Smooth muscle cell (in vitro differentiated cells): Measurements from ENCODE around the gene DDX25. TPM values are rescaled to one million over a fixed set of nuclear protein-coding genes. Genes with fewer than 3 reads are reported as not detected.

ENCODE experiments used
- DNase-seq: peaks from one replicate; lab custom pipeline; 2025; ENCODE audit not compliant: unreplicated experiment; lab: John Stamatoyannopoulos, UW
- H2AFZ ChIP-seq: fragments of 200-600 bp; sonication (generic); 2 replicates; pipeline ENCODE4 v1.6.0; 2016; ENCODE audit warnings: antibody characterized with exemption, low read depth, mild to moderate bottlenecking
- H3F3A ChIP-seq: fragments of 200-600 bp; sonication (generic); 2 replicates; pipeline ENCODE4 v1.6.0; 2017; ENCODE audit warnings: antibody characterized with exemption, low read depth
- H3K27ac ChIP-seq: fragments of 200-600 bp; sonication (generic); 2 replicates; pipeline ENCODE4 v1.5.1; 2016; ENCODE audit warnings: low read depth, mild to moderate bottlenecking
- H3K27me3 ChIP-seq: fragments of 200-600 bp; sonication (generic); 2 replicates; pipeline ENCODE4 v1.6.1; 2016; ENCODE audit warnings: low read depth, mild to moderate bottlenecking
- H3K36me3 ChIP-seq: fragments of 200-600 bp; sonication (generic); 2 replicates; pipeline ENCODE4 v1.5.1; 2016; ENCODE audit warnings: low read depth
- H3K4me1 ChIP-seq: fragments of 200-600 bp; sonication (generic); 2 replicates; pipeline ENCODE4 v1.5.1; 2016; ENCODE audit warnings: low read depth
- H3K4me2 ChIP-seq: fragments of 200-600 bp; sonication (generic); 2 replicates; pipeline ENCODE4 v1.6.0; 2016; ENCODE audit warnings: mild to moderate bottlenecking
- H3K4me3 ChIP-seq: fragments of 200-600 bp; sonication (generic); 2 replicates; pipeline ENCODE4 v1.5.1; 2016; ENCODE audit warnings: mild to moderate bottlenecking
- H3K79me2 ChIP-seq: fragments of 200-600 bp; sonication (generic); 2 replicates; pipeline ENCODE4 v1.6.0; 2016; ENCODE audit warnings: low read depth, mild to moderate bottlenecking
- H3K9ac ChIP-seq: fragments of 200-600 bp; sonication (generic); 2 replicates; pipeline ENCODE4 v1.6.0; 2016; ENCODE audit warnings: low read depth
- H3K9me3 ChIP-seq: fragments of 200-600 bp; sonication (generic); replicated peaks from 2 replicates; pipeline ENCODE4 v1.5.1; 2016; ENCODE audit warnings: low read depth
- H4K20me1 ChIP-seq: fragments of 200-600 bp; sonication (generic); 2 replicates; pipeline ENCODE4 v1.6.0; 2016; ENCODE audit warnings: low read depth
- WGBS: methylation state at CpG from one replicate; pipeline ENCODE4 v1.1.7; 2016; ENCODE audit warnings: low lambda C conversion rate; 5-methylcytosine and 5-hydroxymethylcytosine counted together
- polyA plus RNA-seq: library from polyadenylated mRNA; unstranded; fragments of >200 nt; fragmentation: Nextera tagmentation; extraction: Ambion mirVana; gene quantifications from 2 replicates; pipeline ENCODE4 v1.2.1, GENCODE V29; 2016
- total RNA-seq: library from RNA; depleted of rRNA; stranded (reverse); fragments of >200 nt; gene quantifications from 2 replicates; pipeline ENCODE4 v1.2.3, GENCODE V29; 2014
- TF ChIP-seq, protein P1 (sequence below): fragments of 200-600 bp; sonication (generic); IDR thresholded peaks from 2 replicates; pipeline ENCODE4 v1.5.1; 2017; ENCODE audit warnings: borderline replicate concordance, mild to moderate bottlenecking, antibody characterized with exemption; ENCODE audit not compliant: insufficient read depth, poor library complexity, severe bottlenecking

Gene DDX25
- total and polyA plus RNA-seq, 2 experiments from 2014 or later = 0.09 TPM; not detected in 1

DNA sequence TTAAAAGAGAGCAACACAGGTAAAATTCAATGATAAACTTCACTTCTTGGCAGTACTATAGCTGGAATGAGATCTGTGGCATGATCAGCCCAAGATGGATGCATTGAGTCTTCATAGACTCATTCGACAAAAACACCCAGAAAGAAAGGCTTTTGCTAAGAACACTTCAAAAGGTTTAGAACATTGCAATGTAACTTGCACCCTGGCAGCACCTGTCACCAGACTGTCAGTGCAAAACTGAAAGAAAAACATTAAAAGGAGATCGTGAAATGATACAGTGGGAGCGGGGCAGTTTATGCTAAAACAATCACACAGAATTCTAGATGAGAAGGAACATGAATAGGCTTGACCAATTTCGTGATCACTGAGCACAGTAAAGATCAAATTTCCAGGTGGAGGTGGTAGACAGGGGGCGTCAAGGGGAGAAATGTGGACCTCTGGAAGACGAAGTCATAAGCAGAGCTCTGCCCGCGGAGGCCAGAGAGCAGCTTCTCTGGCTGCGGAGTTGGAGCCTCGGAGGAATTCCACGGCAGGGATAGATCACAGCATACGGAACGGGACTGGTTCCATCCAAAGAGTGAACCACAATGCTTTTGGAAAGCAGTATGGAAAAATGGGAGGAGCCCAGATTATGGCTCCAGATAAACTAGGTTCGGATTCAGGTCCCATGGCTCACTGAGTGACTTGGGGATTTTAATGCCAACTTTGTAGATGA, 53.5 kb downstream of the DDX25 start:
- no peaks in the 10 kb centered on the region for H3K27me3 ChIP-seq
- no peak overlapping the region for H3K4me3 ChIP-seq
- no peak overlapping the region for H3K4me2 ChIP-seq
- H3K36me3 ChIP-seq = no peaks in the 10 kb centered on the region
- no peaks in the 10 kb centered on the region for H3K4me1 ChIP-seq
- no peaks in the 10 kb centered on the region for H3K9me3 ChIP-seq
- no peaks in the 10 kb centered on the region for H3K79me2 ChIP-seq
- TF ChIP-seq, protein P1, sequence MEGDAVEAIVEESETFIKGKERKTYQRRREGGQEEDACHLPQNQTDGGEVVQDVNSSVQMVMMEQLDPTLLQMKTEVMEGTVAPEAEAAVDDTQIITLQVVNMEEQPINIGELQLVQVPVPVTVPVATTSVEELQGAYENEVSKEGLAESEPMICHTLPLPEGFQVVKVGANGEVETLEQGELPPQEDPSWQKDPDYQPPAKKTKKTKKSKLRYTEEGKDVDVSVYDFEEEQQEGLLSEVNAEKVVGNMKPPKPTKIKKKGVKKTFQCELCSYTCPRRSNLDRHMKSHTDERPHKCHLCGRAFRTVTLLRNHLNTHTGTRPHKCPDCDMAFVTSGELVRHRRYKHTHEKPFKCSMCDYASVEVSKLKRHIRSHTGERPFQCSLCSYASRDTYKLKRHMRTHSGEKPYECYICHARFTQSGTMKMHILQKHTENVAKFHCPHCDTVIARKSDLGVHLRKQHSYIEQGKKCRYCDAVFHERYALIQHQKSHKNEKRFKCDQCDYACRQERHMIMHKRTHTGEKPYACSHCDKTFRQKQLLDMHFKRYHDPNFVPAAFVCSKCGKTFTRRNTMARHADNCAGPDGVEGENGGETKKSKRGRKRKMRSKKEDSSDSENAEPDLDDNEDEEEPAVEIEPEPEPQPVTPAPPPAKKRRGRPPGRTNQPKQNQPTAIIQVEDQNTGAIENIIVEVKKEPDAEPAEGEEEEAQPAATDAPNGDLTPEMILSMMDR = no peak
- DNase-seq = no peak
- no peaks in the 10 kb centered on the region for H3F3A ChIP-seq
- WGBS = 93% methylated on average over 14 of the region's 14 CpGs
- no peaks in the 10 kb centered on the region for H4K20me1 ChIP-seq
- H3K27ac ChIP-seq = no peak overlapping the region
- H3K9ac ChIP-seq = no peak overlapping the region
- H2AFZ ChIP-seq = no peak overlapping the region

DNA sequence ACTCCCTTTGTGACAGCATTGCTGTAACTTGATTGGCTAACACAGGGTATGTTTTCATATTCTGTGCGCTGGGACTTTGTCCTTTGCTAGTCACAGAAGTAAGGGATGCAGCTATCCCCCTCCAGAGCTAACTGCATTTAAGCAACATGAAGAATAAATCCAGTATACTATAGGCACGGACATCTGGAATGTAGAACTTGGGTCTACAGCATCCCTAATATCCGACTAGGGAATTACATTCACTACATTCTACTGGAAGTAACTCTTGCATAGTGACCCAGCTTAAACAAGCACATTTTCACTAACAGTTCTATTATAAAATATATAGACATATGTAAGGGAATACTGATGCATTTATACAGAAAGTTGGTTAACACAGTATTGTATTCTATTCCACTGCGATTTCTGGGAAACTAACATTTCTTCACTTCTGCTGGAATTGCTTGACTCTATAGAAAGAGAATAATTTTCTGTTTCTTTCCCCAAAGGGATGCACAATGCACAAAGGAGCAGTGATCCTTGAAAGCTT, 54.6 kb downstream of the DDX25 start:
- no peaks in the 10 kb centered on the region for H3K36me3 ChIP-seq
- no peaks in the 10 kb centered on the region for H3K4me1 ChIP-seq
- H3F3A ChIP-seq = no peaks in the 10 kb centered on the region
- no peaks in the 10 kb centered on the region for H3K9me3 ChIP-seq
- no peak overlapping the region for H3K27ac ChIP-seq
- no peak overlapping the region for H2AFZ ChIP-seq
- no peak overlapping the region for H3K9ac ChIP-seq
- TF ChIP-seq, protein P1 = no peak
- H3K4me2 ChIP-seq = no peak overlapping the region
- no peaks in the 10 kb centered on the region for H3K79me2 ChIP-seq
- H3K27me3 ChIP-seq = no peaks in the 10 kb centered on the region
- WGBS = 96% methylated on average over 4 of the region's 4 CpGs
- DNase-seq = no peak
- no peak overlapping the region for H3K4me3 ChIP-seq
- no peaks in the 10 kb centered on the region for H4K20me1 ChIP-seq

DNA sequence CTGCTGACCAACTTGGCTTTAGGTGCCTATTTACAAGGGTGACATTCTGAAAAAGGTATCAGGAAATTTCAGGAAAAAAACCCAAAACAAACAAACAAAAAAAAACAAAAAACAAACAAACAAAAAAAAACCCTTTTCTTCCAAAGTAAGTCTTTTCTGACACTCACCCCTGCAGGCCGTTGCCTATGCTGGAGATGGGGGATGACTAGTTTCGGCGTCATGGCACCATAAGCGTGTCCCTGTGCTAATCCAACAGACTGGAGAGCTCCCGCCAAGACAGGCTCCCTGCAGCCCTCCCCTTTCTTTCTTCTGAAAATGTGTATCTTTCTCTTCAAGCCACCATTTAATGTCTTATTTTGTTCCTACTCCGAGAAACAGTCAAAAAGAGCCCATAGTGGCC, 55.2 kb downstream of the DDX25 start:
- Histone ChIP-seq H3K79me2 (no peaks in the 10 kb centered on the region), H3K4me3 (no peak overlapping the region), H3K27me3 (no peaks in the 10 kb centered on the region), H3K4me2 (no peak overlapping the region), H4K20me1 (no peaks in the 10 kb centered on the region), H3K9me3 (no peaks in the 10 kb centered on the region), H2AFZ (no peak overlapping the region), H3K27ac (no peak overlapping the region), H3K9ac (no peak overlapping the region), H3K4me1 (no peaks in the 10 kb centered on the region), H3F3A (no peaks in the 10 kb centered on the region), H3K36me3 (no peaks in the 10 kb centered on the region)
- DNase-seq = no peak
- TF ChIP-seq, protein P1 = no peak
- 93% methylated on average over 6 of the region's 6 CpGs for WGBS

DNA sequence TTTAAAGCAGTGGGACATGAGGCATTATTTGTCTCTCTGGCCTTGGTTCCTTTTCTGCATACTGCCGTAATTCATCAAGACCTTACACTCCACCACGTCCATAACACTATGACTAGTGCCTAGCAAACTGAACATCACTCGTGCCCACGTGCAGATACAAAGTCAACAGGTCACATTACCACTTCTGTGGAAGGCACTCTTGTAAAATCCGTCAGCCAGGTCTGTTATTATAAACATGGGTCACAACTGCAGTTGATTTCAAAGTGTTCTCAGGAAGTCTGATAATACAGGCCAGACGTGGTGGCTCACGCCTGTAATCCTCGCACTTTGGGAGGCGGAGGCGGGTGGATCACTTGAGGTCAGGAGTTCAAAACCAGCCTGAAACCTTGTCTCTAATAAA, 55.6 kb downstream of the DDX25 start:
- WGBS = 74% methylated on average over 10 of the region's 10 CpGs
- no peaks in the 10 kb centered on the region for H3K36me3 ChIP-seq
- no peaks in the 10 kb centered on the region for H3K9me3 ChIP-seq
- no peaks in the 10 kb centered on the region for H3K79me2 ChIP-seq
- no peak for DNase-seq
- no peaks in the 10 kb centered on the region for H3K4me1 ChIP-seq
- no peak overlapping the region for H2AFZ ChIP-seq
- no peak overlapping the region for H3K4me3 ChIP-seq
- H3K9ac ChIP-seq = no peak overlapping the region
- H3F3A ChIP-seq = no peaks in the 10 kb centered on the region
- H4K20me1 ChIP-seq = no peaks in the 10 kb centered on the region
- H3K27ac ChIP-seq = no peak overlapping the region
- TF ChIP-seq, protein P1 = no peak
- no peak overlapping the region for H3K4me2 ChIP-seq
- H3K27me3 ChIP-seq = no peaks in the 10 kb centered on the region
